Neuron (in vitro differentiated cells): ENCODE results near the gene CAMK1G.

Source experiments
- H2AFZ ChIP-seq: one replicate; pipeline ENCODE4 v1.6.1; 2013; ENCODE audit warnings: low read depth, mild to moderate bottlenecking, inconsistent platforms, low read length, moderate library complexity
- H3K27me3 ChIP-seq: one replicate; pipeline ENCODE4 v1.6.1; 2013; ENCODE audit warnings: low read length; ENCODE audit not compliant: insufficient read depth
- H3K36me3 ChIP-seq: one replicate; pipeline ENCODE4 v1.6.1; 2013; ENCODE audit warnings: low read length; ENCODE audit not compliant: insufficient read depth
- H3K4me1 ChIP-seq: one replicate; pipeline ENCODE4 v1.6.1; 2013; ENCODE audit warnings: low read length; ENCODE audit not compliant: insufficient read depth
- H3K4me3 ChIP-seq: 2 replicates; pipeline ENCODE4 v1.5.1; 2013; ENCODE audit warnings: mild to moderate bottlenecking, low read length, moderate library complexity
- H3K9me3 ChIP-seq: one replicate; pipeline ENCODE4 v1.6.1; 2013; ENCODE audit warnings: low read length

CAMK1G gene

DNA sequence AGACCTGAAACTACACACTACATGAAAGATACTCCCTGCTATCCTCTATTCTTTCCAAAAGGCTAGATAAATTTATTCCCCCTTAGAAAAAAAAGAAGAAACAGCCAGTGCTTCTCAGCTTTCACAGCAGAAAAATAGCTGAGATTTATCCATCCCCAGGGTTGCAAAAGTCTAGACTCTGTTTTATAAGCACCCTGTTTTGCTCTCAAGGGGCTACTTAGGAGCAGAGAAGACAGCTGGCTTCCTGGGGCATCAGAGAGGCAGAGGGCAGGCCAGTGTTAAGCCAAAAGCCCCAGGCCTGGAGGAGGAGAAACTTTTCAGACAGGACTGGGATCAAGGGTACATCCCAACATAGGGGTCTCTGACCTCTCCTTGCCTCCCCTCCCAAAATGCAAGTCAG is 64.8 kb downstream of the CAMK1G start:
- Histone ChIP-seq H3K9me3 (no peaks in the 10 kb centered on the region), H3K27me3 (no peaks in the 10 kb centered on the region), H3K4me1 (no peaks in the 10 kb centered on the region), H2AFZ (no peak overlapping the region), H3K36me3 (no peaks in the 10 kb centered on the region), H3K4me3 (no peak overlapping the region)

GRCh38 chr1:209648931-209649776 is 65.6 kb downstream of the CAMK1G start:
- Histone ChIP-seq H2AFZ (no peak overlapping the region), H3K4me1 (no peaks in the 10 kb centered on the region), H3K27me3 (no peaks in the 10 kb centered on the region), H3K4me3 (no peak overlapping the region), H3K36me3 (no peaks in the 10 kb centered on the region), H3K9me3 (no peaks in the 10 kb centered on the region)

DNA sequence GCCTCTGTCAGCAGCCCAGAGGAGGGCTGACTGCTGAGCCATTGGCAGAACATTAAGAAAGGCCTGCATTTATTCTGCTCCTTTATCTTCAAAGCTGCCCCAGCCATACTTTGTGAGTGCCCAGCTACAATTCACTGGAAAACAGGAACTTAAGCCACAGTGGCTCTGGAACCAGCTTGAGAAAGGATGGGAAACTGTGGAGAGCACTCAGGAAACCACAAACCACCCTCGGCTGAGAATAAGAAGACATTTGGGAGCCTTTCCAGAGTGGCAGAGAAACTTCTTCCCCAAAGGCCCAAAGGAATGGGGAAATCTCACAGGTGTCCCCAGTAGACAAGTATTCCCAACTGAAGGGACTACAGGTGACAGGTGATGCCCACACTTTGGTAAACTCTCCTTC is 66.9 kb downstream of the CAMK1G start:
- no peaks in the 10 kb centered on the region for H3K4me1 ChIP-seq
- no peaks in the 10 kb centered on the region for H3K27me3 ChIP-seq
- no peak overlapping the region for H2AFZ ChIP-seq
- no peak overlapping the region for H3K4me3 ChIP-seq
- H3K36me3 ChIP-seq, result no peaks in the 10 kb centered on the region
- no peaks in the 10 kb centered on the region for H3K9me3 ChIP-seq

- Histone ChIP-seq H2AFZ (no peak overlapping the region), H3K9me3 (no peaks in the 10 kb centered on the region), H3K4me3 (no peak overlapping the region), H3K27me3 (no peaks in the 10 kb centered on the region), H3K36me3 (no peaks in the 10 kb centered on the region), H3K4me1 (no peaks in the 10 kb centered on the region)
These were observed 67.6 kb downstream of the CAMK1G start for GRCh38 chr1:209651138-209651587.

DNA sequence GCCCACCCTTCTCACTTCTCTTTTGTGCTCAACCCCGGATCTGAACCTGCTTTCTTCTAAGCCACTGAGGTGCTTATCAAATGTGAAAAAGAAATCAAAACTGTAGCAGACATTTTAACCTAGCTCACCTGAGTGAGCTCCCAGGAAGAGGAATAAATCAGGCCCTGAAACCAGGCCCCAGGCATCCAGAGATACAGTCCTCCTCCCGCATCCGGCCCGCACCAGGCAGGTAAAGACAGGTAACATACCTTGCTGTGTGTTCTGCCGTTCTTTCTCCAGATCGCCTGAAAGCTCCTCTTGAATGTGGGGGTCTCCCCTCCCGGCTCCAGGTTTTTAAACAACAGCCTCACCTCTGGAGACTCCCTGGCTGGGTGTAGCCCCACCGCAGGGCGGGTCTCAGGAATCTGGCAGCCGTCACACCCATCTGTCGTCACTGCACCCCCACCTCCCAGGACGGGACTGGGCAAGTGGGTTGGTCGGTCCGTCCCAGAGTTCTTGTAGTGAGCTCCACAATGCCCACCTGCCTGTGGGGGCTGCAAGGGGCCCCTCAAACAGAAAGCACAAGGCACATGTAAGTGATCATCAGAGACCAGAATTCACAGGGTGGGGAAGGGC is 68.7 kb downstream of the CAMK1G start, which contains the start of gene LAMB3:
Gene LAMB3 (minus strand): TSS at position 305 of the 615 bp plus-strand sequence. CDS start 1,481 bp downstream, outside the sequence.
- Histone ChIP-seq H2AFZ (no peak within 1 kb of the TSS), H3K4me3 (no peak within 1 kb of the TSS), H3K4me1 (no peaks in the 10 kb centered on the region), H3K9me3 (no peaks in the 10 kb centered on the region), H3K36me3 (no peaks in the 10 kb centered on the region), H3K27me3 (no peaks in the 10 kb centered on the region)

DNA sequence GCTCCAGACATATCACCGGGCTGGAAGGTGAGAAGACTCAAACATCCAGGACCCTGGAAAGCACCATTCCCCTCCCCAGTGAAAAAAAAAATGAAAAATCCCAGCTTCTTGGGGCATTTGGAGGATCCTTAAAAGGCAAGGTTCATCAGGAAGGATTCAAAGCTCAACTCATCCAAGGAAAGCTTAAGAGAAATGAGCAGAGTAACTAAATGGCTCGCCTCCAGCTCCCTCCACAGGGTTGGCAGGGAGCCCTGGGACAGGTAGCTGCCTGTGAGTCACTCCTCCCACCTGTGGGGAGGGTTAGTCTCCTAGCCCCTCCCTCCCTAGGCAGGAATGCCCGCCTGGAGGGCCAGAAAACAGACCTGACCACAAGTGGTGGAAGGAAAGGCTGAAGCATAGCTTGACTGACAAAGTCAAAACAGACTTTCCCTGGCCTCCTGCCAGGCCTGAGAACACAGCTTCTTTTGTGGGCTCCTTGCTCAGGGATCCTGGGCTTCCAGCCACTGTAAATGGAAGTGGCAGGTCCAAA is 69.4 kb downstream of the CAMK1G start:
- no peak overlapping the region for H3K4me3 ChIP-seq

GRCh38 chr1:209653915-209654351 is 70.4 kb downstream of the CAMK1G start:
- H3K27me3 ChIP-seq, result no peaks in the 10 kb centered on the region

More for the DNA sequence above, 69.4 kb downstream of the CAMK1G start:
- Histone ChIP-seq H2AFZ (no peak overlapping the region), H3K4me1 (no peaks in the 10 kb centered on the region), H3K9me3 (no peaks in the 10 kb centered on the region), H3K36me3 (no peaks in the 10 kb centered on the region), H3K27me3 (no peaks in the 10 kb centered on the region)

GRCh38 chr1:209655411-209656231 is 72.1 kb downstream of the CAMK1G start:
- no peaks in the 10 kb centered on the region for H3K36me3 ChIP-seq
- no peak overlapping the region for H2AFZ ChIP-seq
- peaks cover 2% of the 10 kb centered on the region for H3K4me1 ChIP-seq
- H3K4me3 ChIP-seq, result no peak overlapping the region
- H3K27me3 ChIP-seq, result no peaks in the 10 kb centered on the region
- H3K9me3 ChIP-seq, result no peaks in the 10 kb centered on the region

More at GRCh38 chr1:209653915-209654351, 70.4 kb downstream of the CAMK1G start:
- Histone ChIP-seq H3K4me1 (no peaks in the 10 kb centered on the region), H2AFZ (no peak overlapping the region), H3K9me3 (no peaks in the 10 kb centered on the region), H3K4me3 (no peak overlapping the region), H3K36me3 (no peaks in the 10 kb centered on the region)

GRCh38 chr1:209657140-209657879 is 73.8 kb downstream of the CAMK1G start:
- H3K9me3 ChIP-seq, result no peaks in the 10 kb centered on the region
- no peaks in the 10 kb centered on the region for H3K36me3 ChIP-seq
- no peak overlapping the region for H2AFZ ChIP-seq
- H3K4me1 ChIP-seq, result peaks cover 2% of the 10 kb centered on the region
- no peak overlapping the region for H3K4me3 ChIP-seq
- no peaks in the 10 kb centered on the region for H3K27me3 ChIP-seq

DNA sequence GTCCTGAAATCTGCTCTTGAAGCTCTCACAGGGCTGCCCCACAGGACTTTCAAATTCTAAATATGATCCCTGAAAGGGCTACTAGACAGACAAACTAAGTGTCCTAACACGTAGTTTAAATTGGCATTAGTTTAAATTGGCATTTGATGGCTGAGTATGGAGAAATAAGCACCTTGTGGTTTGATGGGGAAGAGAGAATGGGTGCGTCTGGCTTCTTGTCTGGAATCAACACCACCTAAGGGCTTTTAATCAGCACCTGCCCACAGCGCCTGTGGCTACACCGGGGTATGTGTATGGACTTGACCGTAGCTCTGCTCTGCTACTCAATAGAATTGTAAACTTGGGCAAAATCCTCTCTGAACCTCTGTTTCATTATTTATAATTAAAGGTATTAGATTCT is 74.4 kb downstream of the CAMK1G start:
- Histone ChIP-seq H2AFZ (no peak overlapping the region), H3K36me3 (no peaks in the 10 kb centered on the region), H3K4me1 (peaks cover 2% of the 10 kb centered on the region), H3K9me3 (no peaks in the 10 kb centered on the region), H3K4me3 (no peak overlapping the region), H3K27me3 (no peaks in the 10 kb centered on the region)

DNA sequence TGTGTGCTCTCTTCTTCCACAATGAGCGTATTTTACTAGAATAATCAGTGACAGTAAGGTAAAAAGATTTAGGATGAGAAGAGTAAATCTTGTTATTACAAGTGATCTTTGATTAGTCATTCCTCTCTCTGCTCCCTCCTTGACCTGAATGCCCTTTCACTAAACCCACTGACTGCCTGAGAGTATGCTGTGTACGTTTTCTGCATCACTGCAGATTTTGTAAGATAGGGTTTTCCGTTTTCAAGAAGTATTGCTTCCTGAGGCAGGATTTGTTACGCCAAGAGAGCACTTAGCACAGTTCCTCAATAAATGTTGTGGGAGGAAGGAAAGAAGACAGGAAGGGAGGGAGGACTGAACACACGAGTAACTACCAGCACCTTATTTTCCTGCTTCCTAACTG is 76.4 kb downstream of the CAMK1G start:
- Histone ChIP-seq H3K27me3 (no peaks in the 10 kb centered on the region), H3K36me3 (no peaks in the 10 kb centered on the region), H2AFZ (no peak overlapping the region)

DNA sequence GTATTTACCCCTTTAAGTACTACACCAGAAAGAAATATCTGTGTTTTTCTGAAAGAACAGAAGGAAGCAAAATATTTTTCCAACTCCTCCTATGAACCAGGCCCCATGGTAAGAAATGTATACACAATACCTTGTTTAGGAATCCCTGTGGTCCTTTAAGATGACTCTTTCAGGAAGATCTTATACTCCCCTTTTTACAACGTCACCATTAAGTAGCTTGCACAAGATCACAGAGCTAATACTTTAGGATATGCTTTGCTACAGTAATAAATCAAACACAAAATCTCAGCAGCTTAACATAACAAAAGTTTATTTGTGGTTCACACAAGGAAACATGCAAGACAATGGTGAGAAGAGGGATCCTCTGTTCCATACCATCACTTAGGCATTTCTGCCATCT is 77.6 kb downstream of the CAMK1G start:
- H3K4me3 ChIP-seq, result no peak overlapping the region
- no peaks in the 10 kb centered on the region for H3K9me3 ChIP-seq
- no peaks in the 10 kb centered on the region for H3K36me3 ChIP-seq
- no peak overlapping the region for H2AFZ ChIP-seq
- no peaks in the 10 kb centered on the region for H3K27me3 ChIP-seq
- H3K4me1 ChIP-seq, result peaks cover 2% of the 10 kb centered on the region

More for the DNA sequence above, 76.4 kb downstream of the CAMK1G start:
- Histone ChIP-seq H3K4me1 (peaks cover 2% of the 10 kb centered on the region), H3K4me3 (no peak overlapping the region), H3K9me3 (no peaks in the 10 kb centered on the region)
